HepG2 (cell line): Measurements from ENCODE around the gene LYG2. TPM values are rescaled to one million over a fixed set of nuclear protein-coding genes. Genes with fewer than 3 reads are reported as not detected.

Source experiments
- ATAC-seq: fragments of 200-7000 bp; cut with Tn5 transposase; 3 replicates; pipeline ENCODE4 v1.9.1; 2020; ENCODE audit warnings: mild to moderate bottlenecking, moderate library complexity
- BruUV-seq: library from RNA; stranded (reverse); fragments of 400-500 nt; replicated peaks from 2 replicates; lab custom pipeline; 2021; lab: Mats Ljungman, UMichigan
- CTCF ChIA-PET: fragments of 300-600 bp; formaldehyde crosslinking; extraction: SDS; loops from one replicate; lab custom pipeline; 2021; ENCODE audit warnings: low total read pairs, inconsistent platforms, low intra/inter-chr PET ratio; lab: Yijun Ruan, JAX
- POLR2A ChIA-PET: fragments of 350-600 bp; sonication (Branson Sonifier 250); formaldehyde crosslinking; loops from one replicate; lab custom pipeline; 2020; ENCODE audit warnings: antibody characterized with exemption, inconsistent platforms; lab: Yijun Ruan, JAX
- DNase-seq: peaks from one replicate; pipeline ENCODE4 v3.0.0-alpha.2; 2015; ENCODE audit warnings: low spot score
- FAIRE-seq: peaks from 3 replicates; lab custom pipeline; 2011; peaks lifted over from hg19 to GRCh38; lab: Jason Lieb, UNC
- H2AFZ ChIP-seq: one replicate; pipeline ENCODE4 v1.6.1; 2011; ENCODE audit warnings: low read length, inconsistent platforms
- H3K27ac ChIP-seq: fragments of 300-600 bp; 3 replicates; pipeline ENCODE4 v1.8.0; 2011; ENCODE audit warnings: mixed run types, mild to moderate bottlenecking, mixed read lengths, low read length, inconsistent platforms; ENCODE audit not compliant: insufficient read depth; ENCODE audit errors: extremely low read length
- H3K27me3 ChIP-seq, 2 experiments: fragments of 200-600 bp in 1 of 2; 2 replicates in 1 of 2; 3 replicates in 1 of 2; pipeline versions ENCODE4 v1.6.0 to v1.8.0; 2011; ENCODE audit warnings: low read length in 2 of 2, mild to moderate bottlenecking in 2 of 2, moderate library complexity in 2 of 2, inconsistent platforms in 1 of 2; ENCODE audit not compliant: insufficient read depth in 2 of 2, control insufficient read depth in 1 of 2
- H3K36me3 ChIP-seq, 2 experiments: fragments of 200-600 bp in 1 of 2; replicated peaks in 1 of 2; 2 replicates in 1 of 2; 3 replicates in 1 of 2; pipeline versions ENCODE4 v1.5.1 to v1.8.0; 2011; ENCODE audit warnings: low read length in 2 of 2, inconsistent platforms in 1 of 2; ENCODE audit not compliant: insufficient read depth in 2 of 2, control insufficient read depth in 1 of 2
- H3K4me1 ChIP-seq: 2 replicates; pipeline ENCODE4 v1.5.1; 2012; ENCODE audit warnings: low read length, inconsistent platforms; ENCODE audit not compliant: insufficient read depth
- H3K4me2 ChIP-seq: 2 replicates; pipeline ENCODE4 v1.6.0; 2011; ENCODE audit warnings: low read depth, low read length, inconsistent platforms
- H3K4me3 ChIP-seq, 3 experiments: fragments of 200-600 bp in 1 of 3; sonication (generic), shearing (Covaris generic) in 1 of 3; replicated peaks in 1 of 3; 2 replicates each; pipeline ENCODE4 v1.5.1; 2011 to 2016; ENCODE audit warnings: low read length in 3 of 3, inconsistent platforms in 2 of 3, low read depth in 2 of 3, mild to moderate bottlenecking in 2 of 3, control low read depth in 1 of 3, mixed read lengths in 1 of 3; ENCODE audit not compliant: insufficient read depth in 1 of 3
- H3K79me2 ChIP-seq: one replicate; pipeline ENCODE4 v1.6.1; 2011; ENCODE audit warnings: low read length, inconsistent platforms; ENCODE audit not compliant: insufficient read depth
- H3K9ac ChIP-seq: 2 replicates; pipeline ENCODE4 v1.6.0; 2011; ENCODE audit warnings: mild to moderate bottlenecking, low read depth, low read length, inconsistent platforms; ENCODE audit not compliant: insufficient read depth
- H3K9me3 ChIP-seq: 2 replicates; pipeline ENCODE4 v1.5.1; 2012; ENCODE audit warnings: mild to moderate bottlenecking, low read length
- H4K20me1 ChIP-seq: 2 replicates; pipeline ENCODE4 v1.6.0; 2011; ENCODE audit warnings: inconsistent platforms, mild to moderate bottlenecking, low read length, moderate library complexity; ENCODE audit not compliant: insufficient read depth
- ARID3A ChIP-seq: IDR thresholded peaks from 2 replicates; pipeline ENCODE4 v1.6.1; 2012; ENCODE audit warnings: low read depth, low read length, improper control_type of control experiment
- ETS1 ChIP-seq: sonication (generic); formaldehyde crosslinking; IDR thresholded peaks from 2 replicates; pipeline ENCODE4 v1.4.0; 2020; ENCODE audit warnings: missing genetic modification reagents
- IKZF1 ChIP-seq: fragments of 450-650 bp; IDR thresholded peaks from 2 replicates; pipeline ENCODE4 v1.7.1; 2016
- POLR2G ChIP-seq: fragments of 200-400 bp; formaldehyde crosslinking; IDR thresholded peaks from 2 replicates; pipeline ENCODE4 v1.6.1; 2018; ENCODE audit warnings: mild to moderate bottlenecking, low read depth, low read length, moderate library complexity
- PREB ChIP-seq: sonication (generic); formaldehyde crosslinking; IDR thresholded peaks from 2 replicates; pipeline ENCODE4 v1.4.0; 2020; ENCODE audit warnings: missing genetic modification reagents
- RBFOX2 ChIP-seq: fragments of 200-400 bp; formaldehyde crosslinking; IDR thresholded peaks from 2 replicates; pipeline ENCODE4 v1.6.1; 2017; ENCODE audit warnings: low read depth, mild to moderate bottlenecking, low read length
- RBM22 ChIP-seq: fragments of 200-400 bp; formaldehyde crosslinking; optimal IDR thresholded peaks from 2 replicates; pipeline ENCODE3; 2017; ENCODE audit warnings: mild to moderate bottlenecking, low read length, moderate library complexity
- ZMYM3 ChIP-seq: sonication (generic); formaldehyde crosslinking; IDR thresholded peaks from 2 replicates; pipeline ENCODE4 v1.5.1; 2020; ENCODE audit warnings: mild to moderate bottlenecking, missing genetic modification reagents
- ZNF121 ChIP-seq: sonication (generic); formaldehyde crosslinking; IDR thresholded peaks from 2 replicates; pipeline ENCODE4 v1.5.0; 2020; ENCODE audit warnings: mild to moderate bottlenecking, missing genetic modification reagents
- ZNF263 ChIP-seq: sonication (generic); formaldehyde crosslinking; IDR thresholded peaks from 2 replicates; pipeline ENCODE4 v1.4.0; 2020; ENCODE audit warnings: missing genetic modification reagents
- ZNF512B ChIP-seq: sonication (generic); formaldehyde crosslinking; IDR thresholded peaks from 2 replicates; pipeline ENCODE4 v1.5.1; 2020; ENCODE audit warnings: missing genetic modification reagents, mild to moderate bottlenecking, borderline replicate concordance
- ZNF720 ChIP-seq: sonication (generic); formaldehyde crosslinking; IDR thresholded peaks from 2 replicates; pipeline ENCODE4 v1.4.0; 2020; ENCODE audit warnings: missing genetic modification reagents
- WGBS: methylation state at CpG from one replicate; pipeline ENCODE4 v1.1.6; 2017; ENCODE audit warnings: low lambda C conversion rate; 5-methylcytosine and 5-hydroxymethylcytosine counted together
- in situ Hi-C: cut with HindIII; loops from 2 replicates; pipeline ENCODE4 v1.10.0; 2017; ENCODE audit warnings: low pct_unique_long_range_greater_than_20kb; ENCODE audit not compliant: extremely low pct_ligation_motif_present
- intact Hi-C: fragments of 100-400 bp; cut with micrococcal nuclease; formaldehyde crosslinking; loops from one replicate; pipeline ENCODE4 v1.10.0; 2022; ENCODE audit not compliant: unreplicated experiment
- polyA plus RNA-seq, 8 experiments: library from polyadenylated mRNA; depleted of rRNA in 3 of 8; stranded (reverse) in 7 of 8; unstranded in 1 of 8; fragments of >200 nt; fragmentation: Illumina TruSeq in 4 of 8; extraction: Trizol in 4 of 8; gene quantifications; 2 replicates each; pipeline versions ENCODE4 v1.2.1 to v1.2.3, GENCODE V29; 2011 to 2016; ENCODE audit warnings: low read depth in 4 of 8, missing spikeins in 1 of 8, mixed read lengths in 1 of 8; ENCODE audit not compliant: insufficient read depth in 1 of 8
- total RNA-seq, 5 experiments: library from RNA; depleted of rRNA; stranded (reverse); fragments of >200 nt; fragmentation: Illumina TruSeq; extraction: Trizol; gene quantifications; 2 replicates each; pipeline ENCODE4 v1.2.3, GENCODE V29; 2016; ENCODE audit warnings: low read depth in 1 of 5

The LYG2 gene
- total and polyA plus RNA-seq, 2 of the 13 experiments (the other 11 are each of a cell fraction or from before 2014, with no cell fraction given), result 0.15 to 0.18 TPM

- no peak for TF ChIP-seq ZNF121 (CRISPR knock-in tag)
- TF ChIP-seq RBFOX2, result no peak
- no peak for TF ChIP-seq PREB
- TF ChIP-seq ZNF720 (CRISPR knock-in tag), result no peak
- no peak for TF ChIP-seq ZNF512B (CRISPR knock-in tag)
Observed at GRCh38 chr2:99201959-99202678, 53.3 kb downstream of the LYG2 start (continued).

GRCh38 chr2:99200076-99200800 lies 55.2 kb downstream of the LYG2 start:
- ChIA-PET CTCF (no interaction called here), POLR2A (no interaction called here)
- Histone ChIP-seq H3K27ac (no peak overlapping the region), H3K4me1 (no peaks in the 10 kb centered on the region), H3K27me3 (no peaks in the 10 kb centered on the region), H4K20me1 (no peaks in the 10 kb centered on the region), H3K9ac (no peak overlapping the region), H3K4me3 (no peak overlapping the region), H3K79me2 (no peaks in the 10 kb centered on the region), H3K9me3 (peaks cover under 1% of the 10 kb centered on the region; the same call in 1 of the 2 replicates), H3K36me3 (peaks cover 9 to 20% of the 10 kb centered on the region in 2 experiments), H3K4me2 (no peak overlapping the region), H2AFZ (no peak overlapping the region)
- FAIRE-seq (no peak), ATAC-seq (0 out of 3 replicates have a peak, but pooled peaks have one; percentile 20), DNase-seq (no peak)
- 91% methylated on average over 7 of the region's 7 CpGs for WGBS
- in situ Hi-C loops, result no loop called here
- intact Hi-C loops, result no loop called here
- no TSS peak for BruUV-seq
- TF ChIP-seq ETS1 (CRISPR knock-in tag), result no peak
- TF ChIP-seq ZNF263 (CRISPR knock-in tag), result no peak
- no peak for TF ChIP-seq IKZF1
- peak; percentile 26 for TF ChIP-seq RBM22
- TF ChIP-seq ARID3A, result no peak
- peak; percentile 68 for TF ChIP-seq ZNF121 (CRISPR knock-in tag)
- TF ChIP-seq POLR2G, result 0 out of 2 replicates have a peak, but pooled peaks have one; percentile 18
- no peak for TF ChIP-seq ZMYM3 (CRISPR knock-in tag)
